HG03175 (cell line): ENCODE measurements around the gene CERS5.

Source experiments
- ATAC-seq: cut with Tn5 transposase; IDR thresholded peaks from one replicate; pipeline ENCODE4 v1.9.1; 2021; ENCODE audit warnings: mild to moderate bottlenecking, moderate library complexity; ENCODE audit not compliant: unreplicated experiment

CERS5 gene

DNA sequence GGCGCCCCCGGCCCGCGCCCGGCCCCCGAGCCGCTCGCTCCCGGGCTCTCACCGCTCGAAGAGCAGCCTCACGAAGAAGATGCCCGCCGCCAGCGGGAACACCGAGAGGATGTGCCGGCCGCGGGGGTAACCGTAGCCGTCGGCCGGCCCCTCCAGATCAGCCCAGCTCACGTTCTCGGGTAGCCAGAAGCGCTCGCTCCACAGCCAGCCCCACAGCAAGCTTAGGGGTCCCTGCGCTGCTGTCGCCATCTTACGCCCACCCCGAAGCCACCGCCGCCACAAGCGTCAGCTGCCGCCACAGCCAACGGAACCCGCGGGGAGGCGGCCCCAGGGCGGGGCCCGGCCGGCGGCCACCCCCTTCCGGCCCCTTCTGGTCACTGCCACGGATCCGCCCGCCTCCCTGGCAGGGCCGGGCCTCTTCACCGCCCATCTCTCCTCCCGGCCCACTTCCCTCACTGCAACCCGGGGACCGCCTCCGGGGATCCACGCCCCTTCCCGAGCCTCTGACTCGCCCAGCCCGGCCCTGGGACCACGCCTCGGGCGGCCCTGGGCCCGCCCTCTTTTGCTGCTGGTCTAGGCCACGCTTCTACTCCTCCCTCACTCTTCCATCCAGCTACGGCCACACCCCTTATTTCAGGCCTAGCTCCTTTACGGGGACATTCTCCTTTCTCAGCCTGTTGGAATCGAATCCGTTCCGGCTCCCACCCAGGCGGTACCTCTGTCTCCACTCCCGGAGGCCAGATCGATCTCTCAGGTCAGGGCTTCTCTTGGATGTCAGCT lies at the start of gene CERS5:
Gene CERS5, minus strand, starts transcription at position 321 of the 780 bp plus-strand sequence. Its CDS starts 72 bp downstream, at position 249.
- ATAC-seq = peak; percentile 98

GRCh38 chr12:50215033-50215432 lies 47.9 kb upstream of the CERS5 start:
- ATAC-seq = no peak

GRCh38 chr12:50214018-50214417 lies 46.8 kb upstream of the CERS5 start:
- no peak for ATAC-seq

DNA sequence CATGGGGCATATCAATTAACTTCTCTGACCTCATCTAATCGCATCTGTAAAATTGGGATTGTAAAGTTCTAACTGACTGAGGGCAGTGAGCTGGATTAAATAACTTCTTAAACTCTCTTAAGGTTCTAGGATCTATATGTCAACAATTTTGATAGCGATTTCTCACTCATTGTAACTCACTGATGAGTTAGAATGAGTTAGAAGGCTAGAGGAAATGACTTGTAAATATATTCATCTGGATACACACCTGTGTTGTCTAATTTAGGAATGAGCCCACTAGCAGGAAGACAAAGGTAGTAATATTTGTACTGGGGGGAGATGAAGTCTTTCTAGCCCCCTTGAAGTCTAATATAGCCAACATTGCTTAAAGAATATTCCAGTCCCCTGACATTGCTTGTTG lies 46.3 kb upstream of the CERS5 start:
- ATAC-seq = no peak

- no peak for ATAC-seq
Observed at GRCh38 chr12:50212071-50212467, 44.9 kb upstream of the CERS5 start.

DNA sequence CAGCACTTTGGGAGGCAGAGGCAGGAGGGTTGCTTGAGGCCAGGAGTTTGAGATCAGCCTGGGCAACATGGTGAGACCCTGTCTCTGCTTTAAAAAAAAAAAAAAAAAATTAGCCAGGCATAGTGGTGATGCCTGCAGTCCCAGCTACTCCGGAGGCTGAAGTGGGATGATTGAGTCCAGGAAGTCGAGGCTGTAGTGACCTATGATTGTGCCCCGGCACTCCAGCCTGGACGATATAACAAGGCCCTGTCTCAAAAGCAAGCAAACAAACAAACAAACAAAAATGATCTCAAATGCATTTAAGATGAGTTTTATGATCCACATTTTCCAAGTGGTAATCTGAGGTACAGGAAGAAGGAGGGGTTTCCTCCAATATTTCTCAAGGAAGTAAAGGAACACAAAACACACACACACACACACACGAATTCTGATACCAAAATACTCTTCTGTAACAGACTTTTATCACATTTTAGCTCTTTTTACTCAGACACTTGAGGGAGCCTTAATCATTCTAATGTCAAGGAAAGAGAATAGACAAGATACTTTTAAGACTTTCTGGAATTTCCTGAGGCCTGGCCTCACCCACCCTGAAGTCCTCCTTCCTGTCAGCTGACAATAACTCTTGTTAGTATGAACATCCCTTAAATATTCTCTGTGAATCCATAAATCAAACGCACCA lies 44.4 kb upstream of the CERS5 start:
- no peak for ATAC-seq

- ATAC-seq = no peak
Observed at GRCh38 chr12:50207424-50207823, 40.3 kb upstream of the CERS5 start.

- no peak for ATAC-seq
Observed at GRCh38 chr12:50205648-50206047, 38.5 kb upstream of the CERS5 start.

- ATAC-seq = no peak
Observed at GRCh38 chr12:50203691-50204090, 36.5 kb upstream of the CERS5 start.

DNA sequence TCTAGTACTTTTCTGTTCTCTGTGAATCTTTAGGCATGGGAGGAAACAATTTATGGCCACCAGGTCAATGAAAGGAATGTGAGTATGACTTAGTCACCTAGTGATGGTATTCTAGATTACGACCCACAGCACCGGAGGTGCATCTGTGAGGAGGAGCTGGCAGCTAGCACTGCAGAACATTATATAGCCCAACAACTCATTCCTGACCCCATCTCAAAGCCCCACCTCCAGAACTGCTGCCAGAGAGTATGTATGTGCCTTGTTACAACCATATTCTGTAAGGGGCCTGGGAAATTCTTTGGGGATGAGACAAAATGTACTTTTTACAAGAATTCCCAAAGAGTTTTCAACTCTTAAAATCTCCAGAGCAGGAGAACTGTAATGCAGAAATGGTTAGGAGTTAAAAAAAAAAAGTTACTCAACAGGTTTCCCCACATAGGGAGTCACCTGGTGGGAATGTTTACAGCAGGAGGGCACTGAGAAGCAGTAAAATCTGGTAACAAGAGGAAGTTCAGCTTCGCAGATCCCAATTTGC lies 34.9 kb upstream of the CERS5 start:
- no peak for ATAC-seq

DNA sequence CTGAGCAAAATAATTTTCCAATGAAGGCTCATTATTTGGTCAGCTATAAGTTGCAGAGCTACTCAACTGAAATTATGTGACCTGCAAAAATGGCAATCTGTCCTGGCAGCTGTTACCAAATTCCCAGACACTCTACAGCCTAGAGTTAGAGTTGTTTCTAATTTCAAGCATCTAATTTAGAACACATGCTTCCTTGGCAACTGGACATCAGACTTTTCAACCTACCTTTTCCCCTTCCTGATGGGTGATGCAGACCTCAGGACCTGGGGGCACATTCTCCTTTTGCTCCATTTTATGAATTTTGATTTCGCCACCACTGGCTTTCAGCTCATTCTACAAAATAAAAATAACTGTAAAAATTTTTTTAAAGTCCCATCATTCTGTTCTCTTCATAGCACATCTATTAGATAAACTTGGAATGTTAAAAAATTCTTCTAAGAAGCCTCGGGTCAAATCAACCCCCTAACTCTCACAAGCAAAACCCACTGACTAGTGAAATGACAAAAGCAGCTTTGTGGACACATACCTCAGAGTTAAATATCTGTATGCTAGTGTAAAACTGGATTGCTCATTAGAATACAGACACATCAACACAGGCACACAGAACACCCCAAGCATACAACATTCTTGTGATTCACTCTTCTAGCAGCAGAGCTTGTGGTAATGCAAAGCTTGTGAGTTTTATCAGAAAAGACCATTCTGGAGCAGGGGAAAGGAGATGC lies 33.5 kb upstream of the CERS5 start:
- no peak for ATAC-seq

DNA sequence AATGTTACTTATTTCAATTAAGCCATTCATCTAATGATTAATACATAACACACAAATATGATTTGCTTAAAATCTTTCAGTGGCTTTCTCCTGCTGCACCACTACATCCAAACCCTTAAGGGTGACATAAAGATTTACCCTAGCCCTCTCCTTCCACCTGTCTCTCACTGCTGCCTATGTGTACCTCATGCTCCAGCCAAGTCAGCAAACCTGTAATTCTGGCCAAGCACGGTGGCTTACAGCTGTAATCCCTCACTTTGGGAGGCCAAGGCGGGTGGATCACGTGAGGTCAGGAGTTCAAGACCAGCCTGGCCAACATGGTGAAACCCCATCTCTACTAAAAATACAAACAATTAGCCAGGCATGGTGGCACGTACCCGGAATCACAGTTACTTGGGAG lies 31.7 kb upstream of the CERS5 start:
- ATAC-seq = no peak

GRCh38 chr12:50197297-50197727 lies 30.1 kb upstream of the CERS5 start:
- no peak for ATAC-seq

- no peak for ATAC-seq
Observed at GRCh38 chr12:50196537-50196936, 29.4 kb upstream of the CERS5 start.

GRCh38 chr12:50195832-50196231 lies 28.7 kb upstream of the CERS5 start:
- no peak for ATAC-seq

GRCh38 chr12:50192908-50193307 lies 25.7 kb upstream of the CERS5 start:
- no peak for ATAC-seq

DNA sequence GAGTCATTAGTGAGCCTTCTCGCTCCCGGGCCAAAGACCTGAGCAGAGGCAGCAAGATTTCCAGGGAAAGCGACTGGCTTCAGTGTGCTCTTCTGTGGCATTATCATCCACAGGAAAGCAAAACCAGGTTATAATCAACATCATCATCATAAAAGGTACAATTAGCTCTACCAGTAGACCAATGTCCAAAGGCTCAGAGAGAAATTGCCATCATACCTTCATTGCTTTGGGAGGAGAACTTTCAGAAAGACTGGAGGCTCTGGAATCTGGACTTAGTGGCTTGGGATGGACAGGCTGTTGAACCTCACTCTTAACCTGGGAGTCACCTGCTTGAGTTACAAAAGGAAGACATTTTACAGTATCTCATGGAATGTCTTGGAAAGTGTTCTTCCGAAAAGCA lies 25.1 kb upstream of the CERS5 start:
- ATAC-seq = no peak

DNA sequence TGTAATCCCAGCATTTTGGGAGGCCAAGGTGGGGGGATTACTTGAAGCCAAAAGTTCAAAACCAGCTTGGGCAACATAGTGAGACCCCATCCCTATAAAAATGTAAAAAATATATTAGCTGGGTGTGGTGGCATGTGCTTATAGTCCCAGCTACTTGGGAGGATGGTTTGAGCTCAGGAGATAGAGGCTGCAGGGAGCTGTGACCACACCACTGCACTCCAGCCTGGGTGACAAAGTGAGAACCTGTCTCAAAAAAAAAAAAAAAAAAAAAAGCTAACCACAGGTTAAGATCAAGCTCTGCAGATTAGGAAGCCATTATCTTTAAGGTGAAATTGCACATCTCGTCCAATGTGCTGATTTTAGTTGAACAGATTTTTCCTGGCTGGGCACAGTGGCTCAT lies 23.7 kb upstream of the CERS5 start:
- no peak for ATAC-seq

DNA sequence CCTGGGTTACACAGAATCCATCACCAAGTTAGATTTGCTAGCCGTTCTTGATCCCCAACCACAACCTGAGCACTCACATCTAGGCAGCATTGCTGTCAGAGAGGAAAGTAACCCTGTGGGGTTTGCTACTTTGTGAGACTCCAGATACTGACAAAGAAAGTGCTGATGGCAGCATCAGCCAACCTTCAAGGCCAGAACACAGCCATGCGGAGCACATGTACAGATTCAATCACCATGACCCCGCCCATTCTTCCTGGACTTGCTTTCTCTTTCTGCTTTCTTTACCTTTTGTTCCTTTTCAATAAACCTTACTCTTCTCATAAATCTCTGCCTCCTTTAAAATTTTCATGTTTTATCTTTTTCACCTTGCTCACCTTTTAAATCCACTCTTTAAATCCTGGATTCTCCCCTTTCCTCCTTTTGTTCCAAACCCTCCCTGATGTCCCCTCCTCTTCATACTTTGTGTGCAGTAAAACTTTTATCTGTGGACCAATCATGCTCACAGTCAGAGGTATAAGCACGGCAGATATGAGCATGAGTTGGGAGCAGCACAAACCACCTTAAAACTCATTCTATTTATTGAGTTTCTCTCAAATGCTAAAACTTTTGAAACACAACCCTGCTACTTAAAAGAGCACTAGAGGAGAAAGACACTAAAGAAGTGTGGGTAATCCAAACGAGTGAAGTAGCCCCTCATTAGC lies 21.9 kb upstream of the CERS5 start:
- no peak for ATAC-seq

GRCh38 chr12:50188241-50188781 lies 21.1 kb upstream of the CERS5 start:
- ATAC-seq = no peak
